ENCODE data around the gene S1PR4. TPM values are rescaled to one million over a fixed set of nuclear protein-coding genes. Genes with fewer than 3 reads are reported as not detected.

Gene S1PR4
- polyA plus RNA-seq, 1 of the 3 experiments (the other 2 are of a cell fraction), result not detected

- TF ChIP-seq CTCF (IDR thresholded peaks at IDR 0.05) (no peak), TEAD4 (IDR thresholded peaks at IDR 0.05; ENCODE audit: borderline replicate concordance, insufficient read depth) (peak; percentile 74; the same call in 1 of the 2 replicates), FOXJ3 (CRISPR knock-in tag; IDR thresholded peaks at IDR 0.05) (no peak), ELF1 (IDR thresholded peaks at IDR 0.05) (peak; percentile 82), RFX5 (IDR thresholded peaks at IDR 0.05; ENCODE audit: low read length) (no peak), POLR2AphosphoS5 (IDR thresholded peaks at IDR 0.05; ENCODE audit: low read depth, low read length) (peak; percentile 87; the same call in 1 of the 2 replicates), PBX3 (IDR thresholded peaks at IDR 0.05) (peak; percentile 73), TAF1 (IDR thresholded peaks at IDR 0.05; ENCODE audit: borderline replicate concordance, low read depth, low read length) (peak; percentile 74), RCOR1 (IDR thresholded peaks at IDR 0.05; ENCODE audit: low read length) (peak; percentile 67; the same call in 1 of the 2 replicates), IRF3 (IDR thresholded peaks at IDR 0.05; ENCODE audit: low read depth, low read length) (no peak), JUND (IDR thresholded peaks at IDR 0.05) (peak; percentile 98; the same call in 1 of the 2 replicates), GABPA (IDR thresholded peaks at IDR 0.05; ENCODE audit: low read depth) (peak; percentile 72), SIN3A (IDR thresholded peaks at IDR 0.05; ENCODE audit: borderline replicate concordance, low read depth, low read length) (peak; percentile 94), MEF2A (IDR thresholded peaks at IDR 0.05; ENCODE audit: borderline replicate concordance, low read depth) (no peak), FOSL2 (IDR thresholded peaks at IDR 0.05; ENCODE audit: borderline replicate concordance, low read depth) (peak; percentile 97), TCF12 (IDR thresholded peaks at IDR 0.05) (peak; percentile 95), YY1 (IDR thresholded peaks at IDR 0.05; ENCODE audit: low read depth) (peak; percentile 68; the same call in 1 of the 2 replicates)
Observed at GRCh38 chr19:3154957-3155736, 23.4 kb upstream of the S1PR4 start (continued).
